Heart right ventricle (tissue), 16 donors: Measurements from ENCODE around the gene VSTM4. TPM values are rescaled to one million over a fixed set of nuclear protein-coding genes. Genes with fewer than 3 reads are reported as not detected.

Source experiments
- ATAC-seq, 8 donors: fragments of 200-7000 bp; cut with Tn5 transposase; one replicate each; pipeline ENCODE4 v1.9.1; 2020; ENCODE audit warnings: mild to moderate bottlenecking in 8 of 8, moderate library complexity in 8 of 8, moderate number of reproducible peaks in 1 of 8
- DNase-seq, 2 donors: peaks; one replicate each; pipeline ENCODE4 v3.0.0-alpha.2; 2020
- H3K27ac ChIP-seq, 10 donors: fragments of 200-600 bp; sonication (generic) in 2 of 10; one replicate each; pipeline versions ENCODE4 v1.5.0 to v1.8.0; 2020 to 2022; ENCODE audit warnings: mild to moderate bottlenecking in 3 of 10
- H3K27me3 ChIP-seq, 7 donors: fragments of 200-600 bp; one replicate each; pipeline ENCODE4 v1.8.0; 2021 to 2022; ENCODE audit warnings: mild to moderate bottlenecking in 2 of 7
- H3K36me3 ChIP-seq, 9 donors: fragments of 200-600 bp; sonication (generic) in 1 of 9; one replicate each; pipeline versions ENCODE4 v1.5.0 to v1.8.0; 2020 to 2022; ENCODE audit warnings: mild to moderate bottlenecking in 2 of 9
- H3K4me1 ChIP-seq, 9 donors: fragments of 200-600 bp; sonication (generic) in 1 of 9; one replicate each; pipeline versions ENCODE4 v1.5.0 to v1.8.0; 2020 to 2022; ENCODE audit warnings: mild to moderate bottlenecking in 4 of 9
- H3K4me3 ChIP-seq, 10 donors: fragments of 200-600 bp; sonication (generic) in 2 of 10; one replicate each; pipeline versions ENCODE4 v1.5.0 to v1.8.0; 2020 to 2022; ENCODE audit warnings: mild to moderate bottlenecking in 7 of 10, moderate library complexity in 2 of 10
- H3K9me3 ChIP-seq, 11 donors: fragments of 200-600 bp in 10 of 11; sonication (generic) in 2 of 11; one replicate each; pipeline versions ENCODE4 v1.5.0 to v1.8.0; 2013 to 2022; ENCODE audit warnings: mild to moderate bottlenecking in 2 of 11, control low read depth in 1 of 11, moderate library complexity in 1 of 11
- CTCF ChIP-seq, 9 donors: fragments of 200-600 bp; sonication (generic) in 2 of 9; IDR thresholded peaks; one replicate each; pipeline versions ENCODE4 v1.5.0 to v1.8.0; 2021 to 2022; ENCODE audit warnings: antibody characterized with exemption in 9 of 9, mild to moderate bottlenecking in 5 of 9, moderate library complexity in 1 of 9
- WGBS, 2 donors: extraction: QIAGEN DNeasy Blood & Tissue Kit; methylation state at CpG; one replicate each; pipeline ENCODE4 v1.1.7; 2013; ENCODE audit warnings: inconsistent platforms in 1 of 2; 5-methylcytosine and 5-hydroxymethylcytosine counted together
- intact Hi-C, 10 donors: fragments of 100-400 bp; cut with DNase I; formaldehyde crosslinking; loops; one replicate each; pipeline versions ENCODE4 v1.11.1 to v1.14.2; 2022
- polyA plus RNA-seq, 2 donors: library from polyadenylated mRNA; stranded (reverse); fragments of 200-250 nt; gene quantifications; one replicate each; pipeline ENCODE4 v1.2.3, GENCODE V29; 2013
- total RNA-seq, 10 donors: library from RNA; stranded (reverse); fragmentation: NEBNext Ultra II Directional in 3 of 10; extraction: Animal tissue kit (Norgen Biotek cat#: 25700) in 3 of 10; gene quantifications; one replicate each; pipeline versions ENCODE4 v1.2.1 to v1.2.4, GENCODE V29; 2021 to 2023
- donor health status: Arrhythmogenic right ventricular cardiomyopathy.
- donor health status: ischemic (EF 13 %, LVEDD 7.1; RV severe dilation, severe dysfunction).
- donor health status: healthy with polysubstance abuse.
- donor health status: DM: no; HTN: yes; CAD: no.
- donor health status: DM: no; HTN: no; CAD: no.
- donor health status: ischemic (EF 25% LVEDD 6.9; RV normal size, moderate dysfunction).
- donor health status: ischemic (EF 25% LVEDD 5.7; RV mildly dilated, moderate dysfunction).
- donor health status: healthy.
- donor health status: DM: yes; HTN: yes; CAD: no.
- donor health status: Ischemic cardiomyopathy.
- donor health status: ischemic (EF 35%, LVEDD 5.7; RV mildly dilated, moderate dysfunction).
- donor health status: nonischemic (EF 11% LVEDD 7.7; RV severe dilation, severe dysfunction).
- donor health status: DM: yes; HTN: yes; CAD: no.
- donor health status: PGD.
- donor health status: ischemic (EF 29% LVEDD 5.4; RV normal size, mild dysfunction).
- donor health status: nonischemic (EF 23%, LVEDD 6.1; RV moderate dilation, normal function).

Gene VSTM4
- total and polyA plus RNA-seq, 12 donors, result 5.0 to 26.7 (median 16.3) TPM

DNA sequence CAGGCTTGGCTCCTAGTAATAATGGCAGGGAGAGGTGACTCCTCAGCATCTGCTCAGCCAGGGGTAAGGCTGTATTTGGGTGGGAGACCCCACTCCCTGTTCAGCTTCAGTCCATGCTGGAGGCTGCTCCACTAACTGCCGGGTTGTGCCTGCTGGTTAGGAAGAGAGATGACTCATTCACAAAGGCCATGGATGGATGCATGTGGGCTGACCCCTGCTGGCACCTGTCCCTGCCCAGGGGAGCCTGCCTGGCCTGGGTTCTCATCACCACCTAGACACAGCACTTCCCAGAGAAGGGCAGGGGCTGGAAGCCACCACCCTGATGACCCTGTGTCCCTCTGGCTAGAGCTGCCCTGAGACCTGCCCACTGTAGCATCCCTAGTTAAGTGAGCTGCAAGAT, 59.0 kb downstream of the VSTM4 start:
- H3K36me3 ChIP-seq, result peaks cover 0 to 12% (median 0%) of the 10 kb centered on the region in 9 donors
- whole genome bisulfite sequencing, 2 donors, result 57 to 72% methylated on average over 1 of the region's 1 CpG
- no peaks in the 10 kb centered on the region for H3K27me3 ChIP-seq
- TF ChIP-seq CTCF (IDR thresholded peaks at IDR 0.05), result no peak
- peaks cover 0 to 14% (median 0%) of the 10 kb centered on the region in 11 donors for H3K9me3 ChIP-seq
- H3K4me3 ChIP-seq, result no peak overlapping the region
- intact Hi-C loops, result loop anchor here in 3 of 10 donors (5.0 kb wide), 1 partner anchor 56 kb away; no protein-coding TSS in a partner anchor
- no peak overlapping the region for H3K27ac ChIP-seq
- DNase-seq, result no peak
- peak in 1 of 8 donors; percentile 3 for ATAC-seq
- peaks cover 5 to 60% (median 48%) of the 10 kb centered on the region in 9 donors for H3K4me1 ChIP-seq

- H3K9me3 ChIP-seq, result peaks cover 0 to 7% (median 0%) of the 10 kb centered on the region in 11 donors
- ATAC-seq (peak in 1 of 8 donors; percentile 55), DNase-seq (no peak)
- H3K27ac ChIP-seq, result no peak overlapping the region
- H3K4me3 ChIP-seq, result no peak overlapping the region
- peaks cover 5 to 69% (median 48%) of the 10 kb centered on the region in 9 donors for H3K4me1 ChIP-seq
- intact Hi-C loops, result loop anchor here in 3 of 10 donors (5.0 kb wide), 1 partner anchor 57 kb away; no protein-coding TSS in a partner anchor
- 38 to 40% methylated on average over 5 of the region's 5 CpGs for whole genome bisulfite sequencing, 2 donors
- TF ChIP-seq CTCF (IDR thresholded peaks at IDR 0.05), result no peak
- peaks cover 0 to 8% (median 0%) of the 10 kb centered on the region in 9 donors for H3K36me3 ChIP-seq
- H3K27me3 ChIP-seq, result no peaks in the 10 kb centered on the region
Measured at GRCh38 chr10:49055221-49055849, 60.0 kb downstream of the VSTM4 start.

DNA sequence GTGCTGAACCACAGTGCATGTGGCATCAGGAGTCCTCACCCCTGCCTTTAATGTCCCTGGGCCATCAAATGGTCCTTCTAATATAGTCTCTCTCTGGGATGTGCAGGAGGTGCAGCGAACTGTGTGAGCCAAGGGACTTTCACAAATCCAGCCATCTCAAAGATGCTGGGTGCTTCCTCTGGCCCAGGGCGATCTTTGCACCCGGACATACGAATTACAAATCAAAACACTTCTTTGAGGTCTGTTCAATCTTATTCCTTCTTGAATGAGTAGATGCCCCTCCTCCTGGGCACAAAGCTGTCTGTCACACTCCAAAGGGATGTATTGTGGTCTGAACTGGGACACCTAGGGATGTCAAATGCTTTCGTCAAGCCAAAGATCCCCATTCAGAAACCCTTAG, 60.6 kb downstream of the VSTM4 start:
- peak overlapping the region in 1 of 10 donors; percentile 31 for H3K27ac ChIP-seq
- peaks cover 0 to under 1% (median 0%) of the 10 kb centered on the region in 11 donors for H3K9me3 ChIP-seq
- intact Hi-C loops, result loop anchor here in 3 of 10 donors (5.0 kb wide), 1 partner anchor 58 kb away; no protein-coding TSS in a partner anchor
- 95 to 96% methylated on average over 5 of the region's 5 CpGs for WGBS, 2 donors
- no peaks in the 10 kb centered on the region for H3K27me3 ChIP-seq
- DNase-seq, result no peak
- peaks cover 5 to 69% (median 48%) of the 10 kb centered on the region in 9 donors for H3K4me1 ChIP-seq
- ATAC-seq, result no peak
- no peak for TF ChIP-seq CTCF (IDR thresholded peaks at IDR 0.05)
- no peak overlapping the region for H3K4me3 ChIP-seq
- peaks cover 0 to 8% (median 0%) of the 10 kb centered on the region in 9 donors for H3K36me3 ChIP-seq

DNA sequence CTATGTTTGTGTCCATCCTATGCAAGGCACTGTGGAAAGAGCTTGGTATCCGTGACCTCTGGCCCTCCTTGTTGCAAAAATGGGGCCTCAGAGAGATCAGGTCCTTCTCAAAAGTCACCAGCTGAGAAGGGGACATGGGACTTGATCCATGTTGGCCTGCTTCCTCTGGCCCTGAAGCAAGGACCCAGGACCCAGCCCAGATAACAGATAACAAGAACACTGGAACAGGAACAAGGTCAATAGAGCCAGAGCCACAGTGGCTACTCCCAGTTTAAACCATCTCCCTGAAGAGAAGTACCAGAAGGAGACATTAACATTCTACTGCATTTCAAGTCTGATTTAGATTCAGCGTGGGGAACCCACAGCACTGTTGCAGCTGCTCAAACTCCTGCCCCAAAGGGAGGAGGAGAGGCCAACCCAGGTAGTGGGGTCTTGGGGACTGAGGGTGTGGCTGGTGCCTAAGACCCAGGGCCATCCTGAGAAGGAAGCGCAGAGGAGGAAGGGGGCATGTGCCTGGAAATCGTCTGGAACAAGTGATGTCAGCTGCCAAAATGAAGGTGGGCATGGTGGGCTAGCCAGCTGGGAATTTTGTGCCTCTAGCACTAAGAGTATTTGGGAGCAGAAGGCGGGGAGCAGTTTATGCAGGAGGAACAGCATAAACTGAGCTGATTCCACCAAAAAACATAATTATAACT, 61.2 kb downstream of the VSTM4 start:
- H3K27me3 ChIP-seq, result no peaks in the 10 kb centered on the region
- H3K36me3 ChIP-seq, result peaks cover 0 to 8% (median 0%) of the 10 kb centered on the region in 9 donors
- DNase-seq (no peak), ATAC-seq (peak in 5 of 8 donors; percentile 21 to 76 (median 28))
- no peaks in the 10 kb centered on the region for H3K9me3 ChIP-seq
- peak overlapping the region in 8 of 10 donors; percentile 9 to 67 (median 38) for H3K27ac ChIP-seq
- H3K4me3 ChIP-seq, result no peak overlapping the region
- no peak for TF ChIP-seq CTCF (IDR thresholded peaks at IDR 0.05)
- intact Hi-C loops, result no loop called here
- peaks cover 5 to 67% (median 48%) of the 10 kb centered on the region in 9 donors for H3K4me1 ChIP-seq
- WGBS, 2 donors, result 72 to 79% methylated on average over 5 of the region's 5 CpGs
